Superior temporal gyrus (tissue), 1 donor: ENCODE measurements around the gene OGFRL1.

Experiments
- DNase-seq: peaks from one replicate; pipeline ENCODE4 v3.0.0-alpha.2; 2016; ENCODE audit errors: extremely low spot score

The OGFRL1 gene

GRCh38 chr6:71334768-71335167, 46.2 kb downstream of the OGFRL1 start:
- DNase-seq = no peak

GRCh38 chr6:71335544-71335943, 46.9 kb downstream of the OGFRL1 start:
- no peak for DNase-seq

- DNase-seq = no peak
Observed at GRCh38 chr6:71336901-71337300, 48.3 kb downstream of the OGFRL1 start.

GRCh38 chr6:71338540-71339316, 50.1 kb downstream of the OGFRL1 start:
- no peak for DNase-seq

GRCh38 chr6:71342772-71343171, 54.2 kb downstream of the OGFRL1 start:
- no peak for DNase-seq

GRCh38 chr6:71345476-71346333, 57.1 kb downstream of the OGFRL1 start:
- DNase-seq = no peak

GRCh38 chr6:71346334-71346694, 57.7 kb downstream of the OGFRL1 start:
- DNase-seq = no peak

GRCh38 chr6:71347119-71347518, 58.5 kb downstream of the OGFRL1 start:
- DNase-seq = no peak

- DNase-seq = peak; percentile 80
Observed at GRCh38 chr6:71349395-71349794, 60.8 kb downstream of the OGFRL1 start.

GRCh38 chr6:71349976-71350615, 61.5 kb downstream of the OGFRL1 start:
- DNase-seq = no peak

- DNase-seq = no peak
Observed at GRCh38 chr6:71351190-71351589, 62.6 kb downstream of the OGFRL1 start.
